ENCODE data around the gene BANP.
A peak's percentile ranks its signal among the peaks of the same experiment; 100 is the strongest.
"Not testable (repeated sequence)": the region's sequence is repeated elsewhere in the genome, so short reads cannot be mapped to it uniquely, and the experiment has no call there.

Gene BANP

DNA sequence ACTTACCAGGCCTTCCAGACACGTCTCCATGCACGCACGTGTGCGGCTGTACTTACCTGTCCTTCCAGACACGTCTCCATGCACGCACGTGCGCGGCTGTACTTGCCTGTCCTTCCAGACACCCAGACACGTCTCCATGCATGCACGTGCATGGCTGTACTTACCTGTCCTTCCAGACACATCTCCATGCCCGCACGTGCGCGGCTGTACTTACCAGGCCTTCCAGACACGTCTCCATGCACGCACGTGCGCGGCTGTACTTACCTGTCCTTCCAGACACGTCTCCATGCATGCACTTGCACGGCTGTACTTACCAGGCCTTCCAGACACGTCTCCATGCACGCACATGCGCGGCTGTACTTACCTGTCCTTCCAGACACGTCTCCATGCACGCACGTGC, 47.8 kb downstream of the BANP start:
- not testable (repeated sequence) for DNase-seq

DNA sequence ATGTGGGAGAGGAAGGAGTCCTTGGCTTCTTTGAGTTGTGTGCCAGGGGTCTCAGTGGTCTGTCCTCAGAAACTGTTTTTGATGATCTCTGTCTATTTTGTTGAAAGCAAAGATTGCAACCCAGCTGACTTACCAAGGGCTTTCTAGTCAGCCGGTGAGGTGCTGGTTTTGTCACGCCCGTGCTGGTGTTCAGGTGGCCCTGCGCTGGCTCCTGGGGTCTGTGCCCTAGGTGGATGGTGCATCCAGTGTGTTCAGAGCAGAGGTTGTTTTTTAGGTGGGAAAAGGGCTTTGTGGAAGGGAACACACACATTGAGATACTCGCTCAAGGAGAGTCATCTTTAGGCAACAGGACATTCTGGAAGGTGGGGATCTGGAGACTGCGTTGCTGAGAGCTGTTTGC, 51.0 kb downstream of the BANP start:
- no peak for DNase-seq

DNA sequence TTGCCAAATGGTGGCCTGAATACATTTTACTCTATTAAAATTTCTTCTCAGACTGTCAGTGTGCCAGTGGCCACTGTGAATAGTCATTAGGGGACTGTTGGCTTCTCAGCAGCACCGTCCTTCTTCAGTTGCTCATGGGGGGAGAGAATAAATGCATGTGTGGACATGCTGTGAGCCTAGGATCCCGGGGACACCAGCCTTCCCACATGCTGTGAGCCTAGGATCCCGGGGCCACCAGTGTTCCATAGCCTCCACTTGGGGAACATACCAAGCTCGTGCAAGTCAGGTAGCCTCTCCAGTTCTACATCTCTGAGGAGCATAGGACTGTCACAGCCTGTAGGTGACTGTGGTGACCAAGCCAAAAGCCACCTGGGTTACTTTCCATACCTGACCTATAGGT, 51.5 kb downstream of the BANP start:
- no peak for DNase-seq

DNA sequence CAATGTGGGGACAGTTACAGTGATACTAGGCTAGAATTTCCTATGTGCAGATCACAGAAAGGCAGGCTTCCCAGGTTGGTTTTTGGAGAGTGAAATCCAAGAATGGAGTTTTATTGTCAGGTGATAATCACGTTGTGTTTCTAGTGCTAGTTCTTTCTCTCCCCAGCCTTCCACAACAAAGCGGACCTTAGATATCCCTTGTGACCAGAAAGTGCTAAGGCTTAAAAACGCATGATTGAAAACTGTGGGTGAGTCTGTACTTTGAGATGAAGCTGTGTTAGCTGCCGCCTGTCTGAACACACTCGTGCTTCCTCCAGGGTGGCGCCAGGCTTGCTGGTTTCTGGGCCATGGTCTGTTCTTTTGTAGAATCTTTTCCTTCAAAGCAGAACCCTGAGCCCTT, 52.1 kb downstream of the BANP start:
- no peak for DNase-seq

DNA sequence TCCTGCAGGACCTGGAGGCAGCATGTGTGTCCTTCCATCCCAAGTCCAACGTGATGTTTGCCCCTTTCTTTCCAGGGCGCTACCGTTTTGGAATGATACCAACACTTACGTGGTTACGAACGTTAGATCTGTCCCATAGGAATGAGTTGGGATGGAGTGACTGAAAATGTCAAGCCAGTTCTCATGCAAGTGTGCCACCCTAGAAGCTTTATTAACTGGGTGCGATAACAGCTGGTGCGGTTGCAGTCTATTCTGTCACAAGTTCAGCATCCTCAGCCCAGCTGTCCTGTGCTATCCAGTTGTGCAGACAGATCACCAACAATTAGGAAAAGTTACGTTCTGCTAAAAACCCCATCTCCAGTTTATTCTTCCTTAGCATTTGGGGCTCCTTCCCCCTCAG, 52.5 kb downstream of the BANP start:
- DNase-seq: no peak

DNA sequence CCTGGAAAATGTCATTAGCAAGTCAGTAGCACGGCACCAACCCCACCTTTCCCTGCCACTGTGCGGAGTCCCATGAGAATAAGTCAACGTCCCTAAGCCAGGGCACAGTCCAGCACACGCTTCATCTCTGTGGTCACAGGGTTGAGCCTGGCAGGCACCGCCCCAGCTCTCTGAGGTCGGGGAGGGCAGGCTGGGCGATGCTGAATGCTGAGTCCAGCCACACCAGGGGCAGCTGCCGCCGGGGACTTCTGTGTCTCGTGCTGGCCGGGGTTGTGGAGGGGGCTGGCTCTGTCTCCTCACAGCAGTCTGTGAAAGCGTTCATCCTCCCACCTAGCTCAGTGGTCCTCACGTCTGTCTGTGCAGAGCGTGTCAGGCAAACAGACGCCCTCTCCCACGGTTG, 53.2 kb downstream of the BANP start:
- DNase-seq: no peak

DNA sequence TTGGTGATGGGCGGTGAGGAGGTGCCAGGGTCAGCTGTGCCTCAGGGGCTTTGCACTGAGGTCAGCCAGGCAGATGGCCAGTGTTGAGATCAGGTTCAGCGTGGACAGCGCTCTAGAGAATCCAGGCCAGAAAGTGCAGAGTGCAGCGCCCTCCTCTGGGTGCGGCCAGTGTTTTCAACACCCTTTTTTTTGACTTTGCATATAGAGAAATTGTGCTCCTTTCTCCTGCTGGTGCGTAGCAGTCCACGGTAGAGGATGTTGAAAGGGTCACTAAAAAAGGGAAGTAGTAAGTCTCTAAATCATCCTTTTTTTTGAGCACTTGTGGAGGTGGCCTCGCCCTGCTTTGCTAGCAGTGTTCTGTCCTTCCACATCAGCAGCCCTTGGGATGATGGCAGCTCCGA, 53.9 kb downstream of the BANP start:
- DNase-seq: peak; percentile 22 to 30

DNA sequence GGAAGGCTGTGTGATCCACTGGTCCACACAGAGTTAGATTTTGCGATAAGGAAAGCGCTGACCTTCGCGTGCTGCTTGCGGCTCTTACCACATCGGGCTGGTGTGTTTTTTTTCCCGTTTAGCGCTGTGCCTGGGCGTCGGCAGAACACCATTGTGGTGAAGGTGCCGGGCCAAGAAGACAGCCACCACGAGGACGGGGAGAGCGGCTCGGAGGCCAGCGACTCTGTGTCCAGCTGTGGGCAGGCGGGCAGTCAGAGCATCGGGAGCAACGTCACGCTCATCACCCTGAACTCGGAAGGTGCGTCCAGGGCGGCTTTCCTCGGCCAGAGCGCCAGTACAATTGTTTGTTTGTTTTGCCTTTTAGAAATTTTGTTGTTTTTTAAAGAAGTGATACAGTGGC, 54.7 kb downstream of the BANP start:
- DNase-seq: no peak

DNA sequence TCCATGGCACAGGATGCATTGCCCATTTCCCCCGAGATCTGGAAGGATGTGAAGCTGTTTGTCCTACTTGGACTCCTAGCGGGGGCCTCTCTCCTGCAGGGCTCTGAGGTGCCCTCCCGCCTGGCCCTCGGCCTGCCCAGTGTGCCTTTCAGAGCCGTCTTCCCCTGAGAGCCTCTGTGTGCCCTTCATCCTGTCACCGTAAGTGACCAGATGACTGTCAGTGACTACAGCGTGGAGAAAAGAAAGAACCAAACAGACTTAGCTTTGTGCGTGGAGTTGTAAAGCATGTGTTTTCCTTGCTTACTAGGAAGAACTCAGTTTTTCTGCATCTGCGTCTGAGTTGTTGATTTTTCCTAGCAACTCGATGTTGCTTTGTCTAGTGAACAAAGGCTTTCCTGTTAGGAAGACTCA, 56.1 kb downstream of the BANP start:
- DNase-seq: no peak

DNA sequence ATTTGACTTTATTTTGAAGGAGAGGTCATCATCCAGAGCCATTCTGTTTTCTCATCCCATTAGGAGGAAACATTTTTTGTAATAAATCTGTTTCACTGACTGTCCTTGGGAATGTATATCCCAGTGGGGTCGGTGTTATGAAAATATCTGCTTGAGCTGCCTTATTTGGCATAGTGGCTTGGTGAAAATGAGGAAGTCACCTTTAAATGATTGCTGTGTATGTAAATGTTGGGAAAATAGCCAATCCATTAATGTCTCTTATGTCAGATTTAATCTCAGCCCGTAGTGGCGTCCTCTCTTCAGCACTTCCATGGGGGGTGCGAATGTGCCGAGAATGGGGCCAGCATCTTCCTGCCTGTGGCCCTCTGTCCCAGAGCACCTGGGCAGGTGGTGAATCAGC, 57.6 kb downstream of the BANP start:
- no peak for DNase-seq

DNA sequence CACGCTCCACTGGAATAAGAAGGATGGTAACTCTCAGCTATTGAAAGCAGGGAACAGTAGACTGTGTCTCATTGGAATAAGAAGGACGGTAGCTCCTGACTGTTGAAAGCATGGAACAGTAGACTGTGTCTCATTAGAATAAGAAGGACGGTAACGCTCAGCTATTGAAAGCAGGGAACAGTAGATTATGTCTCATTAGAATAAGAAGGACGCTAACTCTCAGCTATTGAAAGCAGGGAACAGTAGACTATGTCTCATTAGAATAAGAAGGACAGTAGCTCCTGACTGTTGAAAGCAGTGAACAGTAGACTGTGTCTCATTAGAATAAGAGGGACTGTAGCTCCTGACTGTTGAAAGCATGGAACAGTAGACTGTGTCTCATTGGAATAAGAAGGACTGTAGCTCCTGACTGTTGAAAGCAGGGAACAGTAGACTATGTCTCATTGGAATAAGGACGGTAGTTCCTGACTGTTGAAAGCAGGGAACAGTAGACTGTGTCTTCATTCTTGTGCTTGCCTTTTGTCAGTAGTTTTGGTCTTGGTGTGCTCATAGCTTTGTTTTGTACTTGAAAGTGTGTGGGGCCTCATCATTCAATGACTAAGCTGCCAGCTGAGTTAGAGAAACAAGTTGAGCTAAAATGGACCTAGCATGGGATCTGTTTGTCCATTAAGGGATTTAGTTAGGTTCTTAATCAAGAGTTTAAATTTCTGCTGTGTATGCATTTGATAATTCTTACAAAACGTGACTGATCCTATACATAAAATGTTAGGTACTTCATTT, 58.5 kb downstream of the BANP start:
- no peak for DNase-seq

DNA sequence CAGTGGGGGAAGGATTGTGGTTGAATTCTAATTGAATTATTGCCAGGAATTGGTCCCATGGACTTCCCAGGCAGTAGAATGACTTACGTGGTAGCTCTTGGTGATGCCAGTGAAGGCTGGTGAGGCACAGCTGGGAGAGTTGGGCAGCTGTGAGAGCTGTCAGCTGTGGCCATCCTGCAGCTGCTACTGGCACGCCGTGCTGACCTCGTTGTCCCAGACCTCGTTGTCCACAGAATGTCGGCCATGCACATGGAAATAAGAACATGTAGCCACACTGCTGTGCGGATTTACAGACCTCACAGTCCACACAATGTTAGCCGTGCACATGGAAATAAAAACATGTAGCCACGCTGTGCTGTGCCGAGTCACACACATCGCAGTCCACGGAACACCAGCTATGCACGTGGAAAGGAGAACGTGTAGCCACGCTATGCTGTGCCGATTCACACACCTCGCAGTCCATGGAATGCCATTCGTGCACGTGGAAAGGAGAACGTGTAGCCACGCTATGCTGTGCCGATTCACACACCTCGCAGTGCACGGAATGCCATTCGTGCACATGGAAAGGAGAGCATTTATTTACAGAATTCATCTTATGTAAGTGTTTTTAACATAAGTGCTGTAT, 59.2 kb downstream of the BANP start:
- no peak for DNase-seq

DNA sequence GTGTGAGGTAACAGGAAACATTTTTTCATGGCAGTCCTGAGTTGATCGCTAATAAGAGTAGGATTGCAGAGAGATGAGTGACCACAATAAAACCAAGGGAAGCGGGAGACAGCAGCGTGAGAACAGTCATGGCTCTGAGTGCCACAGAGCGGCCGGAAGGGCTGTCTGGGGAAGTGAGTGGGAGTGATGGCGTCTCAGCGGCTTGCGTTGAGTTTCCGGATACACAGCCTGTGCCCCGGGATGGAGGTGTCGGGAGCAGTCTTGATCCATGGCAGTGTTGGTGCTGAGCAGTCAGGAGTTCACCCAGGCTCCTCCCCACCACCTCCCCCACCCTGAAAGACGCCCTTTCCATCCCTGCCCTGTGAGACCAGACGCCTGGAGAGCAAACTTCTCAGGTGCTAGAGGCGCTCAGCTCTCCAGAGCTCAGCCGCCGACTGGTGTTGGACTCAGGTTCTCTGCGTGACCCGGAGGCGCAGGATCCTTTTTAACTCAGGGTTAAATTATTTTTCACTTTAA, 59.8 kb downstream of the BANP start:
- DNase-seq: no peak

DNA sequence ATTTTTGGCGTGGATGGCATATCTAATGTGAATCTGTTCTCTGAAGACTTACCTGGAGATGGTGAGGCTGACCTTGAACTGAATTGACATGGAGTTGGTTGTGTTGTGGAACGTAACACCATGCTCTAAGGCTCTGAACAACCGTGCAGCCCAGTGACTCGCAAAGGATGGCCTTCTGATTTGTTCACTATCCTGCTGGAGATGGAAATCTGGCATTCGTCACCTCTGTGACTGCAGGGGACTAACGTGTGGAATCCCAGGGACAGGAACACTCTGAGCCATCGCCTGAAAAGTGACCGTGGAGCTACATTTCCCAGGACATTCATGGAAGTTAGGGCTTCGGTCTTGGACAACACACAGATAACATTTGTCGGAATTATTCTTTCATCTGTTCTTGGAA, 61.1 kb downstream of the BANP start:
- DNase-seq: no peak

DNA sequence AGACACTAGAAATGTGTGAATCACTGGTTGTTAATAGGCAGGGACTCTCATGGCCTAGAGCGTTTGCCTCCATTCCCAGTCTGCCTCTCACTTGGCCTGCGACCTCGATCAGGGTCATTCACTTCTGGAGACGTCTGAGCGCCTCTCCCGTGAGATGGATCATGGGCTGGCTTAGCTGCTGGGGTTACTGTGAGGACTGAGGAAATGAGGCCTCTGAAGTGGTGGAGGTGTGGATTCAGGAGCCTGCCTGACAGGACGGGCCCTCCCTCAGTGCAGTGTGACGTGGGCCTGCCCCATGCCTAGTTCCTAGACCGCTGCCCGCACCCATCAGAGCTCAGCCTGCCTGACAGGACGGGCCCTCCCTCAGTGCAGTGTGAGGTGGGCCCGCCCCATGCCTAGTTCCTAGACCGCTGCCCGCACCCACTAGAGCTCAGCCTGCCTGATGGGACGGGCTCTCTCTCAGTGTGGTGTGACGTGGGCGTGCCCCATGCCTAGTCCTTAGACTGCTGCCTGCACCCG, 61.9 kb downstream of the BANP start:
- no peak for DNase-seq

DNA sequence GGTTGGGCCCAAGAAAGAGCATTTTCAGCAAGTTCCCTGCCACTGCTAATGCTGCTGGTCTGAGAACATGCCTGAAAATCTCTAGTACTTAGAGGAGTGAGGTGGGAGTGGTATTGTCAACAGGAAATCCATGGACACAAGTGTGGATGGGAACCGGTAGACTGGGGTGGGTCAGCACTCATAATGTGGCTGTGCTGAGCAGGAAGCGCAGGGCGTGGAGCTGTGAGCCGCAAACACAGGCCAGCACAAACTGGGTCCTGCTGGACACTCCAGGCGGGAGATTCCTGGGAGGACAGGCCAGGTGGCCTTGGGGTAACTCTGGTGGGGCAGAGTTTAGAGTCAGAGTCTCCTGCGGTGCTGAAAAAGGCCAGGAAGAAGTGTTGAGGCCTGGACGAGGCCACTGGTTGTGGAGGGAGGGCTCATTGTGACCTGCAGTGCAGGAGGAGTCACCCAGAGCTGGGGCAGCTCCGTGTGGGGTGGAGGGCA, 62.6 kb downstream of the BANP start:
- no peak for DNase-seq

DNA sequence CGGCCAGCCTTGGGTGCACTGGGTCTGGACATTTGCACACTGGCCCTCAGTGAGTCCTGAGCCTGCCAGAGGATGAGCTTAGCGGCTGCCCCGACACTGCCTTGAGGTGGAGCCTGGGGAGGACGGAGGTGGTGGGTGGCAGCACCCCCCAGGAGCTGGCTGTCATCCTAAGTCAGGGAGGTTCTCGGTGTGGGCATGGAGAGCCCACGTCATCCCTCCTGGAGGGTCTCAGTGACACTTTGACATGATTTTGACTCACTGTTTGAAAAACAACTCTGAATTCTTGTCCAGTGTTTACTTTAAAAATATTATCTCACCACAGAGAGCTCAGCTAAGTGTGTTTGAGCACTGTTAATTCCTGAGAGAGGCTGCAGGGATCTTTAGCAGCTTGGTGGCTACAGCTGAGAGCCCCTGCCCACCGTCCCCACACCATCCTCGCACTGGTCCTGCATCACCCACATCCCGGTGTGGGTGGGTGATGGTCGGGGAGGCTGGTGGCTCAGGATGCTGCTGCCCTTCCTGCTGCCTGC, 63.1 kb downstream of the BANP start:
- no peak for DNase-seq

DNA sequence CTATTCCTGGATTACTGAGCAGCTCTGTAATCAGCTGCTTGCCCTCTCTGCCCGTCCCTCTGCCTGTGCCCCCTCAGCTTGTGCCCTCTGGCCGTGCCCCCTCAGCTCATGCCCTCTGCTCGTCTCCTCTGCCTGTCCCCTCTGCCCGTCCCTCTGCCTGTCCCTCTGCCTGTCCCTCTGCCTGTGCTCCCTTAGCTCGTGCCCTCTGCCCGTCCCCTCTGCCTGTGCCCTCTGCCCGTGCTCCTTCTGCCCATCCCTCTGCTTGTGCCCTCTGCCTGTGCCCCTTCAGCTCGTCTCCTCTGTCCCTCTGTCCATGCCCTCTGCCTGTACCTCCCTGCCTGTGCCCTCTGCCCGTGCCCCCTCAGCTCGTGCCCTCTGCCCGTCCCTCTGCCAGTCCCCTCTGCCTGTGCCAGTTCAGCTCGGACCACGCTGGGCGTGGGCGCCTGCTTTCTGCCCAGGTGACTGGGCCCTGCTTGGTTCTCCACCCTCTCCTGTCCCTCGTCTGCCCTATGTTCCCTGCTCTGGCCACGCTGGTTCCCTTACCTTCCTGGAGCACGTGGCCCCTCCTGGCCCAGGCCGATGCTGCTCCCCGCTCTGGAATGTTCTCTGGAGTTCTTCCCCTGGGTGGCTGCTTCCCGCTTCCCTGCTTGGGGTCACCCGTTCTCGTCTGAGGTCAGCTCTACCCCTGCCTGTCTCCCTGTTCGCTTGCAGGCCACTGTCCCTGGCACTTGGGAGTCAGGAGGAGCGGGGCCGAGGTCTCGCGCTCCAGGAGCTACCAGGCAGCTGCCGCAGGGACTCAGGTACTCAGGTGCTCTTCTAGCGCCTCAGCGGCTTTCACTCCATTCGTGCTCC, 63.9 kb downstream of the BANP start:
- DNase-seq: no peak

DNA sequence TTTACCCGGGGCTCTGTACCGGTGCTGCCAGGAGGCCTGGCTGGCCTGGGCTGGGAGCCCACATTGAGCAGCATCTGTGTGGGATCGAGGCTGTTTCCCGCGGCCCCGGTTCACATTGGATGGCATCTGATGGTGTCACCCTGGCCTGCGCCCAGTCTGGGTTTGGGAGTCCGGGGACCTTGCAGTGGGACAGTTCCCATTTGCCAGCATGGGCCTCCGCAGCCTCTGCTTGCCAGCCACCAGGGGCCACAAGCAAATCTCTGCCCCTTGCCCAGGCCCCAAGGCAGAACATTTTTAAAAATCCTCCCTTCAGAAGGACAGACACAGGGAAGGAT, 64.5 kb downstream of the BANP start:
- DNase-seq: no peak

DNA sequence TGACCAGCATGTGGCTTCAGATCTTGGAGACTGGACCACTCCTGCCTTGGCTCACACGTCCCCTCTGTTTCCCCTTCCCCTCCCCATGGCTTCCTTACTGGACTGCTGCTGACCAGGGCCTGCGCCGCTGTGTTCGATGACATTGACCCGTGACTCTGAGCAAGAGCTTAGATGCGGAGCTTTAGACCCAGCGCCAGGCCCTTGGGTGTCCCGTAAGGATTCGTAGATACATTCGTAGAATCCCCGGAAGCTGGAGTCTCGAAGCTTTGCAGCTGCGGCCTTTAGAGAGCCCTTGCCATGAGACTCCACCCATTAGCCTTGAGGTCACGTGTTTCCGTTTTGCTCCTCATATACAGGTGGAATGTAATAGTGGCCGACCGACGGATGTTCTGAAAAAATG, 65.2 kb downstream of the BANP start:
- DNase-seq: not testable (repeated sequence)

DNA sequence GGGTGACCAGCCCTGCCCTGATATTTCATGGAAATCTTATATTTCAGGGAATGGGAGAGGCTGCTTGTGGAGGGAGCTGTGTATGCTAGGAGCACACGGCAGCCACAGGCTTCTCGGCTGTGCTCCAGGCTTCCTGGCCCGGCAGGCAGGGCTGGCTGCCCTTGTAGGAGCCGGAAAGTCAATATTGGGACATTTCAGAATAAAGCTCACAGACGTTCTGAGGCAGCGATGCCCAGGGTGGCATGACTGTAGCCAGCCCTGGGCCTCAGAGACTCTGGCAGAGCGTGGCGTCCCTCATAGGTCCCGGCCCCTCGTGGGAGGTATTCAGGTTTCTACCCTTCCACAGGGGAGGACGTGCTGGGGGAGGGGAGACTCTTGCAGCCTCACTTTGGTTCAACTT, 65.7 kb downstream of the BANP start:
- no peak for DNase-seq

DNA sequence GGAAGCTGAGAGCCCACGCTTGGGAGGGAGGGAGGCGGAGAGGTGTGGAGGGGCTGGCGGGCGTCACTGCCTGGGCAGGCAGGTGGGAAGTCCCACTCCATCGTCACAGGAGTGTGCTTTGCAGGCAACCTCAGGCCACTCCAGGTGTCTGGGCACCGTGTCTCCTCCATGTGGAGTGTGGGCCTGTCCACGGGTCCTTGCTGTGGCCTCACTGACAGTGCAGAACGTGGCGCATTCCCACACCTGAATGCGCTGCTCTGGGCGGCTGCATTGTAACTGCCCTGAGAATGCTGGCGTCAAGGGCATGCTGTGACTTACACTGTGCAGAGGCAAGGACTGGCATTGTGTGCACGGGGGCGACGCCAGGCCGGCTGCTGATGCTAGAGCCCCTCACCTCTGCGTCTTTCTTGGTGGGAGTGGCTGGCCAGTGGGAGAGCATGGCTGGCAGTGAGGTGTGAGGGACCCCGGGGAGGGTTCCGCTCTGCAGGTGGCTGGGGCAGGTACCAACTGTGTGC, 66.4 kb downstream of the BANP start:
- no peak for DNase-seq

DNA sequence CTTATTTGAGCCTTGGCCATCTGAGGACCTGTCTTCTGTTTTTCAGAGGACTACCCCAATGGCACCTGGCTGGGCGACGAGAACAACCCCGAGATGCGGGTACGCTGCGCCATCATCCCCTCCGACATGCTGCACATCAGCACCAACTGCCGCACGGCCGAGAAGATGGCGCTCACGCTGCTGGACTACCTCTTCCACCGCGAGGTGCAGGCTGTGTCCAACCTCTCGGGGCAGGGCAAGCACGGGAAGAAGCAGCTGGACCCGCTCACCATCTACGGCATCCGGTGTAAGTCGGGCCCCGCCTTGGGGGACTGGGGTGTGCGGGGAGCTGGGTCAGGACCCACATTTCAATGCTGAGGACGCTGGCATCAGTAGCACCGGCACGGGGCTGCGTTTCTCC, 67.1 kb downstream of the BANP start:
- not testable (repeated sequence) for DNase-seq
